ENCODE data around the gene CLN6. TPM values are rescaled to one million over a fixed set of nuclear protein-coding genes. Genes with fewer than 3 reads are reported as not detected.
A peak's percentile ranks its signal among the peaks of the same experiment; 100 is the strongest.

CLN6 gene
- total RNA-seq, 1 donor from 2014 or later = 24.4 TPM

GRCh38 chr15:68234060-68234459 lies 4.5 kb upstream of the CLN6 start:
- Histone ChIP-seq H4K20me1 (ENCODE audit: low read depth) (peaks cover under 1% of the 10 kb centered on the region), H3K9ac (no peak overlapping the region), H3K79me2 (ENCODE audit: low read depth) (peaks cover 1% of the 10 kb centered on the region), H3K4me1 (peaks cover 29% of the 10 kb centered on the region), H2AFZ (replicated peaks) (peak overlapping the region; percentile 78), H3K36me3 (no peaks in the 10 kb centered on the region), H3F3A (ENCODE audit: low read depth) (peaks cover 18% of the 10 kb centered on the region), H3K27me3 (no peaks in the 10 kb centered on the region), H3K9me3 (ENCODE audit: low read depth) (peaks cover 3% of the 10 kb centered on the region), H3K4me3 (no peak overlapping the region), H3K27ac (no peak overlapping the region), H3K4me2 (no peak overlapping the region)
- Mint-ChIP-seq H3K4me1 (peaks cover 44% of the 10 kb centered on the region), H3K27me3 (ENCODE audit: insufficient read depth, low read depth) (peaks cover 10% of the 10 kb centered on the region), H3K9me3 (peaks cover 4% of the 10 kb centered on the region), H3K4me3 (no peak overlapping the region), H3K27ac (no peak overlapping the region), H3K36me3 (no peaks in the 10 kb centered on the region)
- TF ChIP-seq EZH2phosphoT487 (IDR thresholded peaks at IDR 0.05) (no peak), CTCF (IDR thresholded peaks at IDR 0.05) (no peak), EZH2 (IDR thresholded peaks at IDR 0.05) (no peak)
- no peak for DNase-seq (ENCODE audit: low spot score)

GRCh38 chr15:68232937-68233336 lies 3.4 kb upstream of the CLN6 start:
- peaks cover 13% of the 10 kb centered on the region for H3K79me2 ChIP-seq (ENCODE audit: low read depth)
- H3K4me1 Mint-ChIP-seq = peaks cover 53% of the 10 kb centered on the region
- H3K4me1 ChIP-seq = peaks cover 38% of the 10 kb centered on the region
- H3K27ac ChIP-seq = no peak overlapping the region
- H3K36me3 ChIP-seq = no peaks in the 10 kb centered on the region
- H4K20me1 ChIP-seq (ENCODE audit: low read depth) = peaks cover 12% of the 10 kb centered on the region
- peaks cover 10% of the 10 kb centered on the region for H3K27me3 Mint-ChIP-seq (ENCODE audit: insufficient read depth, low read depth)
- no peak overlapping the region for H3K9ac ChIP-seq
- no peak for DNase-seq (ENCODE audit: low spot score)
- H3K9me3 ChIP-seq (ENCODE audit: low read depth) = no peaks in the 10 kb centered on the region
- H3K27ac Mint-ChIP-seq = peak overlapping the region; percentile 91
- H3K4me2 ChIP-seq = no peak overlapping the region
- H3K36me3 Mint-ChIP-seq = no peaks in the 10 kb centered on the region
- TF ChIP-seq CTCF (IDR thresholded peaks at IDR 0.05) (no peak), EZH2 (IDR thresholded peaks at IDR 0.05) (no peak), EZH2phosphoT487 (IDR thresholded peaks at IDR 0.05) (no peak)
- H3K27me3 ChIP-seq = no peaks in the 10 kb centered on the region
- peaks cover 4% of the 10 kb centered on the region for H3K9me3 Mint-ChIP-seq
- H3K4me3 ChIP-seq = no peak overlapping the region
- H3K4me3 Mint-ChIP-seq = no peak overlapping the region
- H2AFZ ChIP-seq (replicated peaks) = no peak overlapping the region
- peaks cover 18% of the 10 kb centered on the region for H3F3A ChIP-seq (ENCODE audit: low read depth)

- Histone ChIP-seq H3K36me3 (no peaks in the 10 kb centered on the region), H4K20me1 (ENCODE audit: low read depth) (peaks cover 17% of the 10 kb centered on the region), H3K27ac (no peak overlapping the region), H2AFZ (replicated peaks) (no peak overlapping the region), H3K4me3 (no peak overlapping the region), H3K9ac (no peak overlapping the region), H3F3A (ENCODE audit: low read depth) (peaks cover 18% of the 10 kb centered on the region), H3K9me3 (ENCODE audit: low read depth) (no peaks in the 10 kb centered on the region), H3K4me1 (peaks cover 38% of the 10 kb centered on the region), H3K4me2 (no peak overlapping the region), H3K79me2 (ENCODE audit: low read depth) (peaks cover 17% of the 10 kb centered on the region), H3K27me3 (no peaks in the 10 kb centered on the region)
- peak overlapping the region; percentile 43 for H3K4me3 Mint-ChIP-seq
- H3K4me1 Mint-ChIP-seq = peaks cover 58% of the 10 kb centered on the region
- H3K27ac Mint-ChIP-seq = peak overlapping the region; percentile 66
- no peaks in the 10 kb centered on the region for H3K36me3 Mint-ChIP-seq
- peaks cover 1% of the 10 kb centered on the region for H3K9me3 Mint-ChIP-seq
- TF ChIP-seq EZH2phosphoT487 (IDR thresholded peaks at IDR 0.05) (no peak), EZH2 (IDR thresholded peaks at IDR 0.05) (no peak), CTCF (IDR thresholded peaks at IDR 0.05) (no peak)
- no peak for DNase-seq (ENCODE audit: low spot score)
- peaks cover 11% of the 10 kb centered on the region for H3K27me3 Mint-ChIP-seq (ENCODE audit: insufficient read depth, low read depth)
Measured at GRCh38 chr15:68232449-68232848, 2.9 kb upstream of the CLN6 start.
